Endodermal cell (in vitro differentiated cells): ENCODE measurements around the gene ADCY10. TPM values are rescaled to one million over a fixed set of nuclear protein-coding genes. Genes with fewer than 3 reads are reported as not detected.

Experiments used
- DNase-seq: peaks from one replicate; pipeline ENCODE4 v3.0.0-alpha.2; 2017
- H3K27ac ChIP-seq: 2 replicates; pipeline ENCODE4 v1.5.1; 2013; ENCODE audit warnings: mild to moderate bottlenecking, low read depth, low read length, moderate library complexity
- H3K27me3 ChIP-seq: 2 replicates; pipeline ENCODE4 v1.6.1; 2013; ENCODE audit warnings: mild to moderate bottlenecking, low read length, moderate library complexity; ENCODE audit not compliant: insufficient read depth, control insufficient read depth, poor library complexity, severe bottlenecking
- H3K36me3 ChIP-seq: 2 replicates; pipeline ENCODE4 v1.7.0; 2013; ENCODE audit warnings: mild to moderate bottlenecking, low read length, moderate library complexity; ENCODE audit not compliant: control insufficient read depth, insufficient read depth
- H3K4me1 ChIP-seq: one replicate; pipeline ENCODE4 v1.7.0; 2013; ENCODE audit warnings: low read length; ENCODE audit not compliant: control insufficient read depth, insufficient read depth
- H3K4me3 ChIP-seq: 2 replicates; pipeline ENCODE4 v1.5.1; 2013; ENCODE audit warnings: mild to moderate bottlenecking, low read length, moderate library complexity
- H3K9ac ChIP-seq: 2 replicates; pipeline ENCODE4 v1.6.1; 2013; ENCODE audit warnings: mild to moderate bottlenecking, low read length, moderate library complexity; ENCODE audit not compliant: poor library complexity, severe bottlenecking; ENCODE audit errors: extremely low read depth
- H3K9me3 ChIP-seq: 2 replicates; pipeline ENCODE4 v1.6.1; 2013; ENCODE audit warnings: mild to moderate bottlenecking, low read length, moderate library complexity; ENCODE audit not compliant: control insufficient read depth
- H3K27ac Mint-ChIP-seq: 2 replicates; pipeline ENCODE4 v1.8.0; 2020; ENCODE audit warnings: mixed read lengths
- H3K27me3 Mint-ChIP-seq: 2 replicates; pipeline ENCODE4 v1.8.0; 2021; ENCODE audit warnings: mild to moderate bottlenecking, mixed read lengths; ENCODE audit not compliant: insufficient read depth
- H3K36me3 Mint-ChIP-seq: 2 replicates; pipeline ENCODE4 v1.8.0; 2020; ENCODE audit warnings: low read depth, mixed read lengths
- H3K4me1 Mint-ChIP-seq: 2 replicates; pipeline ENCODE4 v1.8.0; 2020; ENCODE audit warnings: mixed read lengths
- H3K4me3 Mint-ChIP-seq: 2 replicates; pipeline ENCODE4 v1.8.0; 2020; ENCODE audit warnings: mild to moderate bottlenecking, moderate library complexity, mixed read lengths
- H3K9me3 Mint-ChIP-seq: 2 replicates; pipeline ENCODE4 v1.8.0; 2020; ENCODE audit warnings: mild to moderate bottlenecking, mixed read lengths
- CTCF ChIP-seq: fragments of 200-600 bp; sonication (generic); conservative IDR thresholded peaks from 2 replicates; pipeline ENCODE4 v1.5.0; 2021; ENCODE audit warnings: antibody characterized with exemption, mild to moderate bottlenecking
- WGBS, 2 experiments: methylation state at CpG; one replicate each; pipeline versions ENCODE4 v1.1.5 to v1.1.7; 2013; ENCODE audit warnings: missing lambda C conversion rate in 2 of 2, mixed read lengths in 1 of 2; ENCODE audit not compliant: insufficient coverage in 1 of 2, insufficient read length in 1 of 2; 5-methylcytosine and 5-hydroxymethylcytosine counted together
- total RNA-seq, 2 donors: library from RNA; stranded (reverse); fragmentation: NEBNext Ultra II Directional in 1 of 2; extraction: Animal tissue kit (Norgen Biotek cat#: 25700) in 1 of 2; gene quantifications; 2 replicates in 1 of 2; 3 replicates in 1 of 2; pipeline ENCODE4 v1.2.1, GENCODE V29; 2021

ADCY10 gene
- total RNA-seq, 2 donors from 2014 or later: 0.13 TPM; not detected in 1

DNA sequence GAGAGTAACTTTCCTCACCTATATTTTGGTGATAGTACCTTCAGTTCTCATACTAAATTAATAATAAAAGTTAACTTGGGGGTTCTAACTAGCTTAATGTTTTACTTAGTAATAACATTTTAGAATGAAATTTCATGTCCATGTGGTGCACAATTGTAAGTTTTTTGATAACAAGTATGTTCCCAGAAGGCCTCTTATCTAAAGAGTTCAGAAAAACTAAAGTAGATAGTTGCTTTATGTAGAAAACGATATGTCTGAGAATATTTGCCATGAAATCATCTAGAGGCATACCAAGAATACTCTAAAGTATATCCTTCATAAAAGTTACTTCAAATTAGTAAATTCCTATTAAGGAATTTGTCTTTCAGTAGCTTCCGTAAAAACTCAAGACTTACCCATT, 10.2 kb upstream of the ADCY10 start:
- Mint-ChIP-seq H3K27ac (no peak overlapping the region), H3K9me3 (no peaks in the 10 kb centered on the region), H3K36me3 (no peaks in the 10 kb centered on the region), H3K4me3 (no peak overlapping the region), H3K4me1 (peaks cover 19% of the 10 kb centered on the region), H3K27me3 (no peaks in the 10 kb centered on the region)
- H3K9ac ChIP-seq: no peak overlapping the region
- no peak overlapping the region for H3K4me3 ChIP-seq
- TF ChIP-seq CTCF: no peak
- whole genome bisulfite sequencing, 2 experiments: 87% methylated on average over 2 of the region's 2 CpGs; no CpG with 5 or more reads in 1 of the 2 experiments
- no peak for DNase-seq
- no peaks in the 10 kb centered on the region for H3K27me3 ChIP-seq
- H3K4me1 ChIP-seq: peaks cover 5% of the 10 kb centered on the region
- H3K27ac ChIP-seq: no peak overlapping the region
- H3K9me3 ChIP-seq: no peaks in the 10 kb centered on the region
- peaks cover 13% of the 10 kb centered on the region for H3K36me3 ChIP-seq

- WGBS, 2 experiments: 71 to 96% methylated on average over 1 to 3 of the region's 3 CpGs
- Histone ChIP-seq H3K9me3 (no peaks in the 10 kb centered on the region), H3K27ac (no peak overlapping the region), H3K4me1 (peaks cover 5% of the 10 kb centered on the region), H3K27me3 (no peaks in the 10 kb centered on the region), H3K9ac (no peak overlapping the region), H3K36me3 (peaks cover 15% of the 10 kb centered on the region), H3K4me3 (no peak overlapping the region)
- Mint-ChIP-seq H3K27me3 (no peaks in the 10 kb centered on the region), H3K9me3 (no peaks in the 10 kb centered on the region), H3K36me3 (no peaks in the 10 kb centered on the region), H3K4me1 (peaks cover 19% of the 10 kb centered on the region), H3K27ac (no peak overlapping the region), H3K4me3 (no peak overlapping the region)
- no peak for DNase-seq
- TF ChIP-seq CTCF: no peak
Observed at GRCh38 chr1:167923324-167924056, 9.6 kb upstream of the ADCY10 start.

DNA sequence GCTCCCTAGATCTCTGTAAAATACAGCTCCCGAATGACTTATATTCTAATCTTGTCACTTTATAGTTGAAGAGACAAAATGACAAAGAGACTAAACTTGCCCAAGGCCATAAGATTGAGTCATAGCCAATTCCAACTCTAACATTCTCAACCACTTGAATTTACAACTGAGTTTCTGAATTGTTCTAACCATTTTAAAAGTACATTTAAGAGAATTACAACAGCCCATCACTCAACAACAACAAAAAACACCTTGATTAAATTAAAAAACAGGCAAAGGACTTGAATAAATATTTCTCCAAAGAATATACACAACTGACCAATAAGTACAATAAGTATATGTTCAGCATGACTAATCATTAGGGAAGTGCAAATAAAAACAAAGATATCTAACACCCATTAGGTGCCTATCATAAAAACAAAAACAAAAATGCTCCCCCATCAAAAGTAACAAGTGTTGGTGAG, 8.7 kb upstream of the ADCY10 start:
- no peaks in the 10 kb centered on the region for H3K9me3 Mint-ChIP-seq
- H3K9ac ChIP-seq: no peak overlapping the region
- H3K27me3 Mint-ChIP-seq: no peaks in the 10 kb centered on the region
- H3K36me3 ChIP-seq: peaks cover 21% of the 10 kb centered on the region
- no peak for TF ChIP-seq CTCF
- no peak for DNase-seq
- no peak overlapping the region for H3K4me3 ChIP-seq
- peaks cover 4% of the 10 kb centered on the region for H3K36me3 Mint-ChIP-seq
- WGBS, 2 experiments: 100% methylated on average over 1 of the region's 1 CpG; no CpG with 5 or more reads in 1 of the 2 experiments
- no peaks in the 10 kb centered on the region for H3K27me3 ChIP-seq
- no peak overlapping the region for H3K27ac ChIP-seq
- H3K4me1 ChIP-seq: peaks cover 5% of the 10 kb centered on the region
- peaks cover 17% of the 10 kb centered on the region for H3K4me1 Mint-ChIP-seq
- H3K4me3 Mint-ChIP-seq: no peak overlapping the region
- no peak overlapping the region for H3K27ac Mint-ChIP-seq
- H3K9me3 ChIP-seq: no peaks in the 10 kb centered on the region
